Liver (tissue), 9 donors: ENCODE measurements around the gene ENG. TPM values are rescaled to one million over a fixed set of nuclear protein-coding genes. Genes with fewer than 3 reads are reported as not detected.

Experiments used
- DNase-seq: peaks from one replicate; pipeline ENCODE4 v3.0.0-alpha.2; 2017; ENCODE audit warnings: low spot score
- H3K27ac ChIP-seq, 2 donors: one replicate each; pipeline ENCODE4 v1.7.0; 2013; ENCODE audit warnings: inconsistent platforms in 2 of 2, low read length in 2 of 2, control low read depth in 1 of 2, low read depth in 1 of 2, mild to moderate bottlenecking in 1 of 2
- H3K27me3 ChIP-seq, 4 donors: one replicate each; pipeline versions ENCODE4 v1.6.1 to v1.7.0; 2013; ENCODE audit warnings: low read length in 3 of 4, inconsistent platforms in 1 of 4, mild to moderate bottlenecking in 1 of 4, moderate library complexity in 1 of 4; ENCODE audit not compliant: control insufficient read depth in 4 of 4, insufficient read depth in 4 of 4
- H3K36me3 ChIP-seq, 4 donors: one replicate each; pipeline versions ENCODE4 v1.6.1 to v1.7.0; 2013; ENCODE audit warnings: low read length in 3 of 4, mild to moderate bottlenecking in 3 of 4, low read depth in 1 of 4, moderate library complexity in 1 of 4; ENCODE audit not compliant: control insufficient read depth in 4 of 4, insufficient read depth in 3 of 4
- H3K4me1 ChIP-seq, 4 donors: one replicate each; pipeline versions ENCODE4 v1.6.1 to v1.7.0; 2013; ENCODE audit warnings: low read length in 3 of 4, mild to moderate bottlenecking in 3 of 4, moderate library complexity in 1 of 4; ENCODE audit not compliant: control insufficient read depth in 4 of 4, insufficient read depth in 4 of 4
- H3K4me3 ChIP-seq, 3 donors: one replicate each; pipeline versions ENCODE4 v1.6.1 to v1.7.0; 2013; ENCODE audit warnings: low read length in 3 of 3, control low read depth in 1 of 3, low read depth in 1 of 3, mild to moderate bottlenecking in 1 of 3
- H3K9ac ChIP-seq, 2 donors: one replicate each; pipeline ENCODE4 v1.7.0; 2013; ENCODE audit warnings: low read length in 2 of 2, mild to moderate bottlenecking in 2 of 2, moderate library complexity in 2 of 2, control low read depth in 1 of 2, low read depth in 1 of 2
- H3K9me3 ChIP-seq, 4 donors: one replicate each; pipeline versions ENCODE4 v1.6.1 to v1.7.0; 2013; ENCODE audit warnings: low read length in 3 of 4; ENCODE audit not compliant: control insufficient read depth in 4 of 4
- CTCF ChIP-seq: fragments of 150-350 bp; IDR thresholded peaks from 2 replicates; pipeline ENCODE4 v1.5.1; 2017; ENCODE audit warnings: improper control_type of control experiment, low read depth, low read length; ENCODE audit not compliant: missing input control
- EGR1 ChIP-seq, 2 donors: IDR thresholded peaks; 2 replicates each; pipeline ENCODE4 v1.6.1; 2016 to 2018; ENCODE audit warnings: antibody characterized with exemption in 2 of 2, low read depth in 2 of 2
- FOXA1 ChIP-seq: IDR thresholded peaks from 2 replicates; pipeline ENCODE4 v1.6.1; 2016; ENCODE audit warnings: antibody characterized with exemption
- FOXA2 ChIP-seq: IDR thresholded peaks from 2 replicates; pipeline ENCODE4 v1.6.1; 2016; ENCODE audit warnings: antibody characterized with exemption
- GABPA ChIP-seq, 2 donors: IDR thresholded peaks in 1 of 2; conservative IDR thresholded peaks in 1 of 2; 2 replicates each; pipeline ENCODE4 v1.6.1; 2016; ENCODE audit warnings: antibody characterized with exemption in 2 of 2, mild to moderate bottlenecking in 1 of 2, moderate library complexity in 1 of 2
- HNF4A ChIP-seq, 2 donors: conservative IDR thresholded peaks; 2 replicates each; pipeline ENCODE4 v1.6.1; 2016; ENCODE audit warnings: antibody characterized with exemption in 2 of 2, mild to moderate bottlenecking in 2 of 2
- HNF4G ChIP-seq: IDR thresholded peaks from 2 replicates; pipeline ENCODE4 v1.6.1; 2016; ENCODE audit warnings: antibody characterized with exemption
- JUND ChIP-seq, 2 donors: IDR thresholded peaks; 2 replicates each; pipeline ENCODE4 v1.6.1; 2016; ENCODE audit warnings: antibody characterized with exemption in 2 of 2
- MAX ChIP-seq: IDR thresholded peaks from 2 replicates; pipeline ENCODE4 v1.6.1; 2016; ENCODE audit warnings: antibody characterized with exemption
- NR2F2 ChIP-seq: IDR thresholded peaks from 2 replicates; pipeline ENCODE4 v1.6.1; 2016; ENCODE audit warnings: antibody characterized with exemption
- RAD21 ChIP-seq, 2 donors: IDR thresholded peaks; 2 replicates each; pipeline ENCODE4 v1.6.1; 2016; ENCODE audit warnings: antibody characterized with exemption in 2 of 2, mild to moderate bottlenecking in 2 of 2
- RXRA ChIP-seq, 2 donors: IDR thresholded peaks; 2 replicates each; pipeline ENCODE4 v1.6.1; 2017 to 2018; ENCODE audit warnings: antibody characterized with exemption in 2 of 2, mild to moderate bottlenecking in 1 of 2
- SP1 ChIP-seq: IDR thresholded peaks from 2 replicates; pipeline ENCODE4 v1.6.1; 2018; ENCODE audit warnings: antibody characterized with exemption, mild to moderate bottlenecking
- TAF1 ChIP-seq: conservative IDR thresholded peaks from 2 replicates; pipeline ENCODE4 v1.6.1; 2016; ENCODE audit warnings: antibody characterized with exemption, mild to moderate bottlenecking
- YY1 ChIP-seq: IDR thresholded peaks from 2 replicates; pipeline ENCODE4 v1.6.1; 2016; ENCODE audit warnings: antibody characterized with exemption, mild to moderate bottlenecking
- WGBS: extraction: QIAGEN DNeasy Blood & Tissue Kit; methylation state at CpG from one replicate; pipeline ENCODE4 v1.1.7; 2013; 5-methylcytosine and 5-hydroxymethylcytosine counted together
- polyA plus RNA-seq, 2 donors: library from polyadenylated mRNA; stranded (reverse) in 1 of 2; unstranded in 1 of 2; fragments of 200-250 nt in 1 of 2; fragments of >200 nt in 1 of 2; fragmentation: Nextera tagmentation in 1 of 2; extraction: Ambion mirVana in 1 of 2; gene quantifications; one replicate each; pipeline versions ENCODE4 v1.2.1 to v1.2.3, GENCODE V29; 2013 to 2015
- total RNA-seq, 2 donors: library from RNA; depleted of rRNA; stranded (reverse); fragments of >200 nt; gene quantifications; one replicate each; pipeline ENCODE4 v1.2.3, GENCODE V29; 2014
- TF ChIP-seq, protein P1 (sequence below): IDR thresholded peaks from 2 replicates; pipeline ENCODE4 v1.6.1; 2016; ENCODE audit warnings: antibody characterized with exemption, mild to moderate bottlenecking
- TF ChIP-seq, protein P2 (sequence below): IDR thresholded peaks from 2 replicates; pipeline ENCODE4 v1.6.1; 2016; ENCODE audit warnings: antibody characterized with exemption
- TF ChIP-seq, protein P3 (sequence below): IDR thresholded peaks from 2 replicates; pipeline ENCODE4 v1.6.1; 2016; ENCODE audit warnings: antibody characterized with exemption
- donor health status: healthy.
- donor health status: healthy.
- donor health status: healthy.
- donor health status: healthy.
- donor health status: healthy.

ENG gene
- total and polyA plus RNA-seq, 4 donors: 12.8 to 91.3 (median 24.2) TPM

- H3K9me3 ChIP-seq: no peaks in the 10 kb centered on the region
- no peak for DNase-seq
- no peak for TF ChIP-seq TAF1
- TF ChIP-seq YY1: peak; percentile 78
- TF ChIP-seq RXRA (IDR thresholded peaks at IDR 0.05): peak in 1 of 2 donors; percentile 60
- peak; percentile 26 to 28 for TF ChIP-seq HNF4A (conservative IDR thresholded peaks at IDR 0.05)
- peak in 1 of 2 donors; percentile 51 for TF ChIP-seq RAD21 (IDR thresholded peaks at IDR 0.05)
These were observed 50.7 kb downstream of the ENG start for GRCh38 chr9:127803507-127804352.

GRCh38 chr9:127802576-127803443 is 51.6 kb downstream of the ENG start, which contains the start of gene FPGS:
TSS of gene FPGS (plus strand) at chr9:127802882. CDS start at chr9:127802925, 43 bp downstream.
- under 1% methylated on average over 83 of the region's 83 CpGs for WGBS
- no peaks in the 10 kb centered on the region for H3K9me3 ChIP-seq
- peak within 1 kb of the TSS; percentile 72 to 79 for H3K9ac ChIP-seq
- no peaks in the 10 kb centered on the region for H3K27me3 ChIP-seq
- DNase-seq: peak; percentile 88
- peaks cover 5 to 14% (median 8%) of the 10 kb centered on the region in 4 donors for H3K36me3 ChIP-seq
- peak within 1 kb of the TSS; percentile 96 for H3K27ac ChIP-seq
- peak within 1 kb of the TSS; percentile 59 to 86 (median 80) for H3K4me3 ChIP-seq
- peaks cover 12 to 39% (median 28%) of the 10 kb centered on the region in 4 donors for H3K4me1 ChIP-seq
- peak; percentile 23 to 41 for TF ChIP-seq RAD21 (IDR thresholded peaks at IDR 0.05)
- peak; percentile 26 for TF ChIP-seq FOXA1
- TF ChIP-seq TAF1: no peak
- TF ChIP-seq NR2F2: peak; percentile 49
- no peak for TF ChIP-seq FOXA2
- TF ChIP-seq EGR1 (IDR thresholded peaks at IDR 0.05; ENCODE audit: low read depth in 2 of 2): peak in 1 of 2 donors; percentile 27
- TF ChIP-seq HNF4G: no peak
- TF ChIP-seq, protein P1, sequence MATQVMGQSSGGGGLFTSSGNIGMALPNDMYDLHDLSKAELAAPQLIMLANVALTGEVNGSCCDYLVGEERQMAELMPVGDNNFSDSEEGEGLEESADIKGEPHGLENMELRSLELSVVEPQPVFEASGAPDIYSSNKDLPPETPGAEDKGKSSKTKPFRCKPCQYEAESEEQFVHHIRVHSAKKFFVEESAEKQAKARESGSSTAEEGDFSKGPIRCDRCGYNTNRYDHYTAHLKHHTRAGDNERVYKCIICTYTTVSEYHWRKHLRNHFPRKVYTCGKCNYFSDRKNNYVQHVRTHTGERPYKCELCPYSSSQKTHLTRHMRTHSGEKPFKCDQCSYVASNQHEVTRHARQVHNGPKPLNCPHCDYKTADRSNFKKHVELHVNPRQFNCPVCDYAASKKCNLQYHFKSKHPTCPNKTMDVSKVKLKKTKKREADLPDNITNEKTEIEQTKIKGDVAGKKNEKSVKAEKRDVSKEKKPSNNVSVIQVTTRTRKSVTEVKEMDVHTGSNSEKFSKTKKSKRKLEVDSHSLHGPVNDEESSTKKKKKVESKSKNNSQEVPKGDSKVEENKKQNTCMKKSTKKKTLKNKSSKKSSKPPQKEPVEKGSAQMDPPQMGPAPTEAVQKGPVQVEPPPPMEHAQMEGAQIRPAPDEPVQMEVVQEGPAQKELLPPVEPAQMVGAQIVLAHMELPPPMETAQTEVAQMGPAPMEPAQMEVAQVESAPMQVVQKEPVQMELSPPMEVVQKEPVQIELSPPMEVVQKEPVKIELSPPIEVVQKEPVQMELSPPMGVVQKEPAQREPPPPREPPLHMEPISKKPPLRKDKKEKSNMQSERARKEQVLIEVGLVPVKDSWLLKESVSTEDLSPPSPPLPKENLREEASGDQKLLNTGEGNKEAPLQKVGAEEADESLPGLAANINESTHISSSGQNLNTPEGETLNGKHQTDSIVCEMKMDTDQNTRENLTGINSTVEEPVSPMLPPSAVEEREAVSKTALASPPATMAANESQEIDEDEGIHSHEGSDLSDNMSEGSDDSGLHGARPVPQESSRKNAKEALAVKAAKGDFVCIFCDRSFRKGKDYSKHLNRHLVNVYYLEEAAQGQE: peak; percentile 61
- TF ChIP-seq JUND (IDR thresholded peaks at IDR 0.05): no peak
- TF ChIP-seq MAX: peak; percentile 49
- peak in 1 of 2 donors; percentile 74 for TF ChIP-seq GABPA (IDR thresholded peaks at IDR 0.05 in 1 of 2, conservative IDR thresholded peaks at IDR 0.05 in 1 of 2)
- TF ChIP-seq YY1: peak; percentile 28
- no peak for TF ChIP-seq CTCF
- peak; percentile 40 for TF ChIP-seq SP1
- TF ChIP-seq, protein P2, sequence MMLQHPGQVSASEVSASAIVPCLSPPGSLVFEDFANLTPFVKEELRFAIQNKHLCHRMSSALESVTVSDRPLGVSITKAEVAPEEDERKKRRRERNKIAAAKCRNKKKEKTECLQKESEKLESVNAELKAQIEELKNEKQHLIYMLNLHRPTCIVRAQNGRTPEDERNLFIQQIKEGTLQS: peak; percentile 16
- peak; percentile 11 to 44 for TF ChIP-seq RXRA (IDR thresholded peaks at IDR 0.05)
- TF ChIP-seq HNF4A (conservative IDR thresholded peaks at IDR 0.05): peak in 1 of 2 donors; percentile 25
- TF ChIP-seq, protein P3, sequence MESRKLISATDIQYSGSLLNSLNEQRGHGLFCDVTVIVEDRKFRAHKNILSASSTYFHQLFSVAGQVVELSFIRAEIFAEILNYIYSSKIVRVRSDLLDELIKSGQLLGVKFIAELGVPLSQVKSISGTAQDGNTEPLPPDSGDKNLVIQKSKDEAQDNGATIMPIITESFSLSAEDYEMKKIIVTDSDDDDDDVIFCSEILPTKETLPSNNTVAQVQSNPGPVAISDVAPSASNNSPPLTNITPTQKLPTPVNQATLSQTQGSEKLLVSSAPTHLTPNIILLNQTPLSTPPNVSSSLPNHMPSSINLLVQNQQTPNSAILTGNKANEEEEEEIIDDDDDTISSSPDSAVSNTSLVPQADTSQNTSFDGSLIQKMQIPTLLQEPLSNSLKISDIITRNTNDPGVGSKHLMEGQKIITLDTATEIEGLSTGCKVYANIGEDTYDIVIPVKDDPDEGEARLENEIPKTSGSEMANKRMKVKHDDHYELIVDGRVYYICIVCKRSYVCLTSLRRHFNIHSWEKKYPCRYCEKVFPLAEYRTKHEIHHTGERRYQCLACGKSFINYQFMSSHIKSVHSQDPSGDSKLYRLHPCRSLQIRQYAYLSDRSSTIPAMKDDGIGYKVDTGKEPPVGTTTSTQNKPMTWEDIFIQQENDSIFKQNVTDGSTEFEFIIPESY: no peak

More at GRCh38 chr9:127803507-127804352, 50.7 kb downstream of the ENG start:
- Histone ChIP-seq H3K4me1 (peaks cover 12 to 30% (median 23%) of the 10 kb centered on the region in 4 donors), H3K36me3 (peaks cover 5 to 22% (median 10%) of the 10 kb centered on the region in 4 donors), H3K27ac (peak overlapping the region; percentile 96), H3K9ac (peak overlapping the region; percentile 71 to 72), H3K4me3 (peak overlapping the region; percentile 59 to 86 (median 80)), H3K27me3 (no peaks in the 10 kb centered on the region)
- 26% methylated on average over 18 of the region's 18 CpGs for WGBS
